ENCODE data around the gene YTHDF2.

The YTHDF2 gene

GRCh38 chr1:28812669-28813468 is 76.1 kb downstream of the YTHDF2 start:
- DNase-seq (ENCODE audit: low read depth), result no peak
- TF ChIP-seq, protein P1, sequence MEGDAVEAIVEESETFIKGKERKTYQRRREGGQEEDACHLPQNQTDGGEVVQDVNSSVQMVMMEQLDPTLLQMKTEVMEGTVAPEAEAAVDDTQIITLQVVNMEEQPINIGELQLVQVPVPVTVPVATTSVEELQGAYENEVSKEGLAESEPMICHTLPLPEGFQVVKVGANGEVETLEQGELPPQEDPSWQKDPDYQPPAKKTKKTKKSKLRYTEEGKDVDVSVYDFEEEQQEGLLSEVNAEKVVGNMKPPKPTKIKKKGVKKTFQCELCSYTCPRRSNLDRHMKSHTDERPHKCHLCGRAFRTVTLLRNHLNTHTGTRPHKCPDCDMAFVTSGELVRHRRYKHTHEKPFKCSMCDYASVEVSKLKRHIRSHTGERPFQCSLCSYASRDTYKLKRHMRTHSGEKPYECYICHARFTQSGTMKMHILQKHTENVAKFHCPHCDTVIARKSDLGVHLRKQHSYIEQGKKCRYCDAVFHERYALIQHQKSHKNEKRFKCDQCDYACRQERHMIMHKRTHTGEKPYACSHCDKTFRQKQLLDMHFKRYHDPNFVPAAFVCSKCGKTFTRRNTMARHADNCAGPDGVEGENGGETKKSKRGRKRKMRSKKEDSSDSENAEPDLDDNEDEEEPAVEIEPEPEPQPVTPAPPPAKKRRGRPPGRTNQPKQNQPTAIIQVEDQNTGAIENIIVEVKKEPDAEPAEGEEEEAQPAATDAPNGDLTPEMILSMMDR (IDR thresholded peaks at IDR 0.05; ENCODE audit: low read depth, low read length, missing control alignments), result no peak
- H3K4me3 ChIP-seq (ENCODE audit: low read depth, low read length), result no peak overlapping the region

- H3K4me3 ChIP-seq (ENCODE audit: low read depth, low read length), result no peak overlapping the region
- no peak for DNase-seq (ENCODE audit: low read depth)
- TF ChIP-seq, protein P1 (IDR thresholded peaks at IDR 0.05; ENCODE audit: low read depth, low read length, missing control alignments), result no peak
Observed at GRCh38 chr1:28813931-28814465, 77.3 kb downstream of the YTHDF2 start.

- no peak for DNase-seq (ENCODE audit: low read depth)
- no peak overlapping the region for H3K4me3 ChIP-seq (ENCODE audit: low read depth, low read length)
- TF ChIP-seq, protein P1 (IDR thresholded peaks at IDR 0.05; ENCODE audit: low read depth, low read length, missing control alignments), result no peak
Observed at GRCh38 chr1:28815533-28816185, 78.9 kb downstream of the YTHDF2 start.

DNA sequence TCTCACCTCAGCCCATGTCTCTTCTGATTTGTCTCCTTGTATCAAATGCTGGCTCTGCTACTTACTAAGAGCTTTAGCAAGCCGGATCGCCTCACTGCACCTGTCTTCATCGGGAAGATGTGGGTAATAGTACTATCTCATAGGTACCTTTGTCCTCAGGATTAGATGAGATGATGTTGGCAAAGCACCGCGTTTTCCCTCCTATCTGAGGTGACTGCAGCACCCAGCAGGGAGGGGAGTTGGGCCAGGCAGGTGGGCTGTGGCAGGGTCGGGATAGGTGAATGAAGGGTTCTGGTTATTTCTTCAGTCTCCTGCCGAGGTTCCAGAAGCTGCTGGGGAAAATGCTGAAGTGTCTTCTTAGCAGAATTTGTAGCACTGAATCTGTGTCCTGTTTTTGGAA is 80.4 kb downstream of the YTHDF2 start:
- no peak overlapping the region for H3K4me3 ChIP-seq (ENCODE audit: low read depth, low read length)
- DNase-seq (ENCODE audit: low read depth), result no peak
- TF ChIP-seq, protein P1 (IDR thresholded peaks at IDR 0.05; ENCODE audit: low read depth, low read length, missing control alignments), result no peak

- DNase-seq (ENCODE audit: low read depth), result no peak
- TF ChIP-seq, protein P1 (IDR thresholded peaks at IDR 0.05; ENCODE audit: low read depth, low read length, missing control alignments), result no peak
- no peak overlapping the region for H3K4me3 ChIP-seq (ENCODE audit: low read depth, low read length)
Observed at GRCh38 chr1:28819020-28819419, 82.3 kb downstream of the YTHDF2 start.
